ENCODE measurements around the gene NUSAP1.

DNA sequence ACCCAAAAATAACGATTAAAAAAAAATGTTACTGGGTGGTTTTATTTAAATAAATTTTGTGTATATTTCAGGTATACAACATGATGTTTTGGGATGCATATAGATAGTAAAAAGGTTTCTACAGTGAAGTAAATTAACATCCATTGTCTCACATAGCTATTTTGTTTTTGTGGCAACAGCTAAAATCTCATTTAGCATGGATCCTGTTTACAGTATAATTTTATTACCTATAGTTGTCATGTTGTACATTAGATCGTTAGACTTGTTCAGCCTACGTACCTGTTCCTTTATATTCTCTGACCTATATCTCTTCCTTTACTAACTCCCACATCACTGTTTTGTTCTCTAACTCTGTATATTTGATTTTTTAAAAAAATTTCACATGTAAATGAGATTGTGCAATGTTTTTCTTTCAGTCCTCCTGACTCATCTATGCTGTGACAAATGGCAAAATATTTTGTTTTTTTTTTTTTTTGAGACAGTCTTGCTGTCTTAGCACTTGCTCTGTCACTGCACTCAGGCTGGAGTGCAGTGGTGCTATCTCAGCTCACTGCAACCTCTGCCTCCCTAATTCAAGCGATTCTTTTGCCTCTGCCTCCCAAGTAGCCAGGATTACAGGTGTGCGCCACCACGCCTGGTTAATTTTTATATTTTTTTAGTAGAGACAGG lies 45.9 kb upstream of the NUSAP1 start:
- TF ChIP-seq POLR2AphosphoS5 (IDR thresholded peaks at IDR 0.05) (no peak), POLR2A (IDR thresholded peaks at IDR 0.05) (no peak)
- TF ChIP-seq, protein P1, sequence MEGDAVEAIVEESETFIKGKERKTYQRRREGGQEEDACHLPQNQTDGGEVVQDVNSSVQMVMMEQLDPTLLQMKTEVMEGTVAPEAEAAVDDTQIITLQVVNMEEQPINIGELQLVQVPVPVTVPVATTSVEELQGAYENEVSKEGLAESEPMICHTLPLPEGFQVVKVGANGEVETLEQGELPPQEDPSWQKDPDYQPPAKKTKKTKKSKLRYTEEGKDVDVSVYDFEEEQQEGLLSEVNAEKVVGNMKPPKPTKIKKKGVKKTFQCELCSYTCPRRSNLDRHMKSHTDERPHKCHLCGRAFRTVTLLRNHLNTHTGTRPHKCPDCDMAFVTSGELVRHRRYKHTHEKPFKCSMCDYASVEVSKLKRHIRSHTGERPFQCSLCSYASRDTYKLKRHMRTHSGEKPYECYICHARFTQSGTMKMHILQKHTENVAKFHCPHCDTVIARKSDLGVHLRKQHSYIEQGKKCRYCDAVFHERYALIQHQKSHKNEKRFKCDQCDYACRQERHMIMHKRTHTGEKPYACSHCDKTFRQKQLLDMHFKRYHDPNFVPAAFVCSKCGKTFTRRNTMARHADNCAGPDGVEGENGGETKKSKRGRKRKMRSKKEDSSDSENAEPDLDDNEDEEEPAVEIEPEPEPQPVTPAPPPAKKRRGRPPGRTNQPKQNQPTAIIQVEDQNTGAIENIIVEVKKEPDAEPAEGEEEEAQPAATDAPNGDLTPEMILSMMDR (IDR thresholded peaks at IDR 0.05) = no peak

Data from sigmoid colon (tissue), 4 donors.